GM21737 (cell line): ENCODE measurements around the gene L3MBTL1.
"Not testable (repeated sequence)": the region's sequence is repeated elsewhere in the genome, so short reads cannot be mapped to it uniquely, and the experiment has no call there.

Experiments used
- ATAC-seq: cut with Tn5 transposase; IDR thresholded peaks from one replicate; pipeline ENCODE4 v1.9.1; 2021; ENCODE audit warnings: mild to moderate bottlenecking, moderate library complexity; ENCODE audit not compliant: unreplicated experiment

Gene L3MBTL1

DNA sequence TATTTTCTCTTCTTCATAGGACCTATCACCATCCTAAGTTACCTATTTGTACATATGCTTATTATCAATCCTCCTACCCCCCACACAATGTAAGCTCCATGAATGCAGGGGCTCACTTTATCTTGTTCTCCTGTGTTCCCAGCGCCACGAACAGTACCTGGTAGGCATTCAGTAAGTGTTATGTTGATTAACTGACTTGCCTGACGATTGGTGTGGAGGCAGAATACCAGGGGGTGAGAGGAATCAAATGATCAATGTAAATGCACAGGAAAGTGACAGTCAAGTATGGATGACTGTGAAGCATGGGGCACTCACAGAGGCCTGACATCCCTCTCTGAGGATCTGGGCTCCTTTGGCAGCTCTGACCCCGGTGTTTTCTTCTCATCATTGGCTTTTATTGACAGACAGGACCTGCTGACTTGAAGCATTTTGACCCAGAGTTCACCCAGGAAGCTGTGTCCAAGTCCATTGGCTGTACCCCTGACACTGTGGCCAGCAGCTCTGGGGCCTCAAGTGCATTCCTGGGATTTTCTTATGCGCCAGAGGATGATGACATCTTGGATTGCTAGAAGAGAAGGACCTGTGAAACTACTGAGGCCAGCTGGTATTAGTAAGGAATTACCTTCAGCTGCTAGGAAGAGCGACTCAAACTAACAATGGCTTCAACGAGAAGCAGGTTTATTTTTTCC is 77.1 kb downstream of the L3MBTL1 start:
- ATAC-seq, result no peak

DNA sequence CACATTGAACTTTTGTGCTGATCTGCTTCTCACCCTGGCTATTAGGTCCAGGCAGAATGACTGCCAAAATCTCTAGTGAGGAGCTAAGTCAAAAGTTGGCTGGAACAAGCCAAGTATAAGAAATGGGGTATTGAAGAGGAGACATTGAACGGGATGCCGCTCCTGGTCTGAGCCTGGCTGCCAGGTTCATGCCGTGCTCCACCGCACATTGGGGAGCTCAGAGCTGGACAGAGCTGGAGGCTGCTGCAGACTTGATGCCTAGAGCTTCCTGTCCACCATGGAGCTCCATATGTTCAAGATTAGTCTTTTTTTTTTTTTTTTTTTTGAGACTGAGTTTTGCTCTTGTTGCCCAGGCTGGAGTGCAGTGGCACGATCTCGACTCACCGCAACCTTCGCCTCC is 79.1 kb downstream of the L3MBTL1 start:
- no peak for ATAC-seq

DNA sequence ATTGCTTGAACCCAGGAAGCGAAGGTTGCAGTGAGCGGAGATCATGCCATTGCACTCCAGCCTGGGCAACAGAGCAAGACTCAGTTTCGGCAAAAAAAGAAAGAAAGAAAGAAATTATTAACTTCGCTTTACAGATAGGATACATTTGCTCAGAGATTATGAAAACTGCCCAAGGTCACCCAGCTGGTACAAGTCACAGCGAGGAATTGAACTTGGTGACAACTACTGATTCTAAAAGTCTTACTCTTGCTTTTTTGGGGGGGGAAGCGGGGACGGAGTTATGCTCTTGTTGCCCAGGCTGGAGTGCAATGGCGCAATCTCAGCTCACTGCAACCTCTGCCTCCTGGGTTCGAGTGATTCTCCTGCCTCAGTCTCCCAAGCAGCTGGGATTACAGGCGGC is 81.0 kb downstream of the L3MBTL1 start:
- not testable (repeated sequence) for ATAC-seq

DNA sequence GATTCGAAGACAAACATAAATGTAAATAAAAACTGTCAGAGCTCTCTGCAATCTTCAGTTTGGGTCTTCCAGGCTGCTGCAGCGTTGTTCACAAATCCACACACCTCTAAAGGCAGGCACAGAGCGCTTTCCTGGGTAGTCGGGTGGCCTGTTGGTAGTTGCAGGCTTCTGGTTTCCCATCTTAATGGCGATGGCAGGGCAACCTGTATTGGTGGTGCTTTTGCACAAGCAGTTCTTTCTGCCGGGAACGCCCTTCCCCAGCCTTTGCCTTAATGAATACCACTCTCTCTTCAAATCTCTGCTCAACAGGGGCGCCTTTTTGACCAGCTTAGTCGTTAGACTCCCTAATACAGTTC is 82.5 kb downstream of the L3MBTL1 start:
- no peak for ATAC-seq

DNA sequence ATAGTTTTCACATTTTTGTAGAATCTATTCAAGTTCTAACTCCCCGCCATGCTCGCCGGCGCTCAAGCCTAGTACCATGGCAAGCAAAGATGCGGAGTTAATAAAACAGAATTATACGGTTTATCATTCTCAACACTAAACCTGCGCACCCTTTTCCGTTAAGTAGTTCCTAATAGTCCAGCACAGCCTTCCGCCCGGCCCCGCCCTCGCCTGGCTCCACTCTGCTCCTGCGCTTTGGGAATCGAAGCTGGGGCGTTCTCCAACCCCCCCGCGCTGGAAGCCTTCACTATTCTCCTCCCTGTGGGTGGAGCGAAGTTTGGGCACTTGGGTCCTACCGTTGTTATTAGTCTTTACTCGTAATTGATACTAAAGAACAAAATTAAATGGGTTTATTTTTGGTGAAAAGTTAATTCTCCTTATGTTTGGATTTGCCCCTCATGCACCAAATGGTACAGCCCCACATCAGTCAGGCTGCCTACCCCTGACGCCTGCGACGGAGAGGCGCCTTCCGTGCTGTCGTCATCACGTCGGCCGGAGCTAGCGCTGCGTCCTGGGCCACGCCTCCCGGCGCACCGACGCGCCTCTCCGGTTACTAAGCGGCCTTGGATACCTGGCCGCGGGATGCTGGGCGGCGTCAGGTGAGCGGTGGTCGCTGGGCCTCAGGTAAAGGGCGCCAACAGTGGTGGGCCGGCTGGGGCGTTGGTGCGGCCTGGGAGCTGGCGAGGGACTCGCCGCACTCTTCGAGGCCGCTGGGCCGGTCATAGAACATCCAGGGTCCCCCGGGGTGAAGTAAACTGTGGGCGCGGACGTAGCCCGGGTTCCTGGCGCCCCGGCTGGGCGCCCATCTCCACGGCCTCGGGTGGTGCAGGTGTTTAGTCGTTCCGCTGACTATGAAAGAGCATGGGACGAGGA is 83.2 kb downstream of the L3MBTL1 start, which contains the start of gene IFT52:
TSS of gene IFT52 (plus strand) at position 546 of the 912 bp plus-strand sequence. CDS start 3,762 bp downstream, outside the sequence.
- peak; percentile 99 for ATAC-seq
